HG03571 (cell line): ENCODE results near the gene CFAP210.
A peak's percentile ranks its signal among the peaks of the same experiment; 100 is the strongest.

Source experiments
- ATAC-seq: cut with Tn5 transposase; IDR thresholded peaks from one replicate; pipeline ENCODE4 v1.9.1; 2021; ENCODE audit not compliant: unreplicated experiment

CFAP210 gene

GRCh38 chr2:169694113-169694893 is at the start of gene CFAP210, which contains the start of gene PHOSPHO2:
CFAP210 (minus strand) TSS chr2:169694405; CDS start chr2:169694327, 78 bp downstream.
PHOSPHO2 (plus strand) TSS chr2:169694469; CDS start chr2:169700972, 6,503 bp downstream.
- peak; percentile 99 for ATAC-seq

DNA sequence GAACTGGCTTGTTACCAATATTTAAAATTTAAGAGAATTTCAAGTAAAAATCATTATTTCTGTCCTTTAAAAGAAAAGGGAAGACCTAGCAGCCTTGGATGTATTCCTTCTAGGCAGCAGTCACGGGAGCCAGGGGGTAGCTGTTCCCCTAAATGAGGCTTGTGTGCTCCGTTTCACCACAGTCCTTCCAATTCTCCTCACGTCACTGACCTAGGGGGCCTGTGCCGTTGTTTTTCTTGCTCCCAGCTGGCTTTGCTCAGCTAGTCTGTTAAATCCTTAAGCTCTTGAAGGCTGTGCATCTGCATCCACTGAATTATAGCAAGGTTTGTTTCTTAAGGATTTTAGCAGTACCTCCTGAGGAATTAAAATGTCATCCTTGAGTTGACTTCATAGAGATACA is 49.3 kb upstream of the CFAP210 start:
- no peak for ATAC-seq

DNA sequence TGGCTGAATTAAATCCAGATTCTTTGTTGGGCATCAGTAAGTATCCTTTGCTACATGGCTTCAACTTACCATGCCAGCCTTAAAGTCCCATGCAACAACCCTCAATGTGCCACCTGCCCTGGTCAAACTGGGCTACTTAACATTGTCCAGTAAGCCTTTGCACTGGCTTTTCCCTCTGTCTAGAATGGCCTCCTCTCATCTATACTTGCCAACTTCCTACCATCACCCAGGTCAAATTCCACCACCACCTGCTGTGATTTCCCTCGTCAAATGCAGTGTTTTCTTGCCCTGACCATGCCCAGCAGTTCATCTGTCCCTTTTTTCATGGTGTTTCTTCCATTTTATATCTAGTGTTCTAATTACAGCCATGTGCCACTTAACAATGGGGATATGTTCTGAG is 45.1 kb upstream of the CFAP210 start:
- ATAC-seq: no peak

DNA sequence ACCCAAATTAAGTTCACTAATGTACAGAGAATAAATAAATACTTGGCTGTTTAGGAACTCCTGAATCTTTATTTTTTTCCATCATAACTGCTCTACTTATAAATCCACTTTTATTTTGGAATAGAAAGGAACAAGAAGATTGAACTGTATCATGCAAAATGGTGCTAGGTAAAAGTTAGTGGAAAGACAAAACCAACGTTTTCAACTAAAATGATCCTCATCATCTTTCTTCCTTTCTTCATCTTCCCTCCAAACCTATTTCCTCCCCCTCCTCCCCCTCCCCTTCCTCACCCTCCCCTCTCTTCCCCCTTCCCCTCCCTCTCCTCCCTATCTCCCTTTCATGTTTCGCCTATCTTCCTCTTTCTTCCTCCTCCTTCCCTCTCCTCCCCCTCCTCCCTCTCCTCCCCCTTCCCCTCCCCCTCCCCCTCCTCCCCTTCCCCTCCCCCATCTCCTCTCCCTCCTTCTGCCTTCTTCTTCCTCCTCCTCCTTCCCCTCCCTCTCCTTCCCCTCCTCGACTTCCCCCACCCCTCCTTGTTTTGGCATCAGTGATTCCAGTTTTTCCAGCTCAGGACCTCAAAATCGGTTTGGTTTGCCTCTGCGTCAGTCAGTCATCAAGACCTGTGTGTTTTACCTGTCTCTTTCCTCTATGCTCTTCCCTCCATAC is 44.5 kb upstream of the CFAP210 start:
- ATAC-seq: no peak

- no peak for ATAC-seq
Observed at GRCh38 chr2:169736902-169737301, 42.7 kb upstream of the CFAP210 start.

GRCh38 chr2:169735623-169736022 is 41.4 kb upstream of the CFAP210 start:
- no peak for ATAC-seq

DNA sequence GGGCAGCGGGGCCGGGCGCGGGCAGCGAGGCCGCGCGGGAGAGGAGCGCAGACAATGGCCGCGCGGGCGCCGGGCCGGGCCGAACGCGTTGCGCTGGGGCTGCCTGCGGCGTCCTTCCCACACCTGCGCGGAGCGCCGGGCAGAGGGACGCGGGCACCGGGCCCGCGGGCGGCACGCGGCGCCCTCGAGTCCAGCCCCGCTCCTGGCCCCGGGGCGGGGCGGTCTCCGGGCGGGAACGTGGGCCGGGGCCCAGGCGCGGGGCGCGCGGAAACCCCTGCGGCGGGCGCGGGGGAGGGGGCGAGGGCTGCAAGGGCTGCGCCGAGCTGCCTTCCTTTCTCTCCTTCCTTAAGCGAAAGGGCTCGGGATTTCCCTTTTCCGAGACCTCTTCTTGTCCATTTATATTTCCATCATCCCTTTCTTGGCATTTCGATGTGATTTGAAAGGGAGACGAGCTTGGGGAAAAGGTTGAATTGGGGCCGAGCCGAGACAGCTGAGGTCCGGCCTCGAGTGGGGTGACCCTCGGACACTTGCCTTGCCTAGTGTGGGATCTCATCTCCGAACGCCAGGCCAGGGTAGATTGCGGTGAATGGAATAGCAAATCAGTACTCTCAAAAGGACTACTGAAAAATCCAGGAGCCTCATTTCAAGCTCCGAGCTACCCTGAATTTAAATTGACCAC is 40.1 kb upstream of the CFAP210 start:
- ATAC-seq: peak; percentile 38

- ATAC-seq: no peak
Observed at GRCh38 chr2:169732583-169733358, 38.6 kb upstream of the CFAP210 start.

GRCh38 chr2:169732075-169732474 is 37.9 kb upstream of the CFAP210 start:
- no peak for ATAC-seq

- ATAC-seq: no peak
Observed at GRCh38 chr2:169729274-169729605, 35.0 kb upstream of the CFAP210 start.

- ATAC-seq: no peak
Observed at GRCh38 chr2:169727065-169727464, 32.9 kb upstream of the CFAP210 start.

DNA sequence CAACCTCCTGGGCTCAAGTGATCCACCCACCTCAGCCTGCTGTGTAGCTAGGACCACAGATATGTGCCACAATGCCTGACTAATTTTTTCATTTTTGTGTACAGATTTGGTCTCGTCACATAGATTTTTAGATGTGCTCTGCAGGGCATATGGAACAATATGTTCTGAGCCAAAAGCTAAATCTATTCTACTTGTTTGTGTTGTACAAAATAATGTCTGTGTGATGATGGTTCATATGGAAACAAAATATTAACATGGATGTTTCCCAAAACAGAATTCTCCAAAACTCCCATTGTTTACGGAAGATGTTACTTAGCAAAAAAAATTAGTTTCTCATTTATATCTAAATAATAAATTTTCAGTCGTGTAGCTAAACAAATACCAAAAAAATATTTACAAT is 26.8 kb upstream of the CFAP210 start:
- no peak for ATAC-seq

- no peak for ATAC-seq
Observed at GRCh38 chr2:169718930-169719504, 24.8 kb upstream of the CFAP210 start.

DNA sequence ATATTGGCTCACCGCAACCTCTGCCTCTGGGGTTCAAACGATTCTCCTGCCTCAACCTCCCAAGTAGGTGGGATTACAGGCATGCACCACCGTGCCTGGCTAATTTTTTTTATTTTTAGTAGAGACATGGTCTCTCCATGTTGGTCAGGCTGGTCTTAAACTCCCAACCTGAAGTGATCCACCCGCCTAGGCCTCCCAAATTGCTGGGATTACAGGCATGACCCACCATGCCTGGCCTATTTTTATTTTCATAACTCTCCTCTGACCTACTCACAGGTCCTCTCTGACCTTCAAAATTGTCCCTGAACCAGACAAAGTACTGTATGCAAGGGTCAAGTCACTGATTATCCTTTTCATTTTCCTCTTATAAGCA is 23.5 kb upstream of the CFAP210 start:
- no peak for ATAC-seq

DNA sequence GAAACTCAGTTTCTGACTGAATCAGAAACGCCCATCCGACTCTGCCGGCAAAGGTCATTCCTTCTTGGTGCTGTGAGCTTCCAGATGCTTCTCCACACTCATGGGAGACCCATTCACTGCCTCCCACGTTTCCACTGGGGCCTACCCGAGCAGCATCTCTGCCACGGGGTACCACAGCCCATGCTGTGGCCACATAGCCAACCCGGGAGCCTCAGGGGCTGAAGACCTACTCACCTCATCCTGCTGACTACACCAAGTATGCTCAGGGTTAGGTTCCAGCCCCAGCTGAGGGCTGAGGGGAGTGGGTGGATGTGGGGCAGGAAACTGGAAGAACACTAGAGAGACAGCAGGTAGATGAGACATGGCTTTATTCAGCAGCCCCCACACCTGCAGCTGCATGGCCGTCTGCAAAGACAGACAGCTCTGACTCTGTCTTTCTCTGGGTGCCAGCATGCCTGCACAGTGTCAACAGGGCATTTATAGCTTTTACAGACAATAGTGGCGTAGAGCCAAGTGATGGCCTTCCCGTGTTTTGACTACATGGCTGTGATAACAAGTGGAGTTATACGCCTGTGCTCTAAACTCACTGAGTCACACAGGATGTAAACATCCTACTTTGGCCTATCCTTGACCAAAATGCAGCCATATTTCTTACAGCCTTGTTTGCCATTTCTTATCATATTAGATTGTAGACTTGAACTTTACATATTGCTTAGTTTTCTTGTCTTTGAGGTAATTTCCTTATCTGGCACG is 22.9 kb upstream of the CFAP210 start:
- no peak for ATAC-seq

DNA sequence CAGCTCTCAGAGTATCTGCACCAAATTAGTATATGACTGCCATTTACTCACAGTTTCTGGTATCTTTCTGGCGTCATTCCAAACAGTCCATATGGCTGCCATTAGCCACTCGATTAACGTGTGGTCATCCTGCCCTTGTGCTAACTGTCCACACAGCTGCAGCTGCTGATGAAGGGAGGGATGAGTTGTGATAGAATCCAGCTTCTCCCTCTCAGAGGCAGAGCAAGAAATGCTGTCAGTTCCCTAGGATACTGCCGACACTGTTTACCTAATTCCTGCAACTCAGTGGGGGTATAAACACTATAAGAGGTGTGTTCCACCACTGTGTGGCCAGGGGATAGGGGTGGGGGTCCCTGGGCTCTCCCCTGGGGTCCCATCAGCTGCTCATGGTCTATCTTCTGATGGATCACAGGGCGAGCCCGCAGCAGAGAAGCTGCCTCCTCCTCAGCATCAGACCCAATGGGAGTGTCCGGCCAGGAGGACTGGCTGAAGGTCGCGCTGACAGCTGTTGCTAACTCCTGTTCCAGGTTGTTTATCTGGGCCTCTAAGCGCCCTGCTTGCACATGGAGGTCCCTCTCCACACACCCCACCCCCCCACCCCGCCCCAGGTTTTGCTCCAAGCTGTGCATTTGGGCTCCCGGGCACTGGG is 22.2 kb upstream of the CFAP210 start:
- no peak for ATAC-seq

GRCh38 chr2:169715379-169716237 is 21.4 kb upstream of the CFAP210 start:
- no peak for ATAC-seq

DNA sequence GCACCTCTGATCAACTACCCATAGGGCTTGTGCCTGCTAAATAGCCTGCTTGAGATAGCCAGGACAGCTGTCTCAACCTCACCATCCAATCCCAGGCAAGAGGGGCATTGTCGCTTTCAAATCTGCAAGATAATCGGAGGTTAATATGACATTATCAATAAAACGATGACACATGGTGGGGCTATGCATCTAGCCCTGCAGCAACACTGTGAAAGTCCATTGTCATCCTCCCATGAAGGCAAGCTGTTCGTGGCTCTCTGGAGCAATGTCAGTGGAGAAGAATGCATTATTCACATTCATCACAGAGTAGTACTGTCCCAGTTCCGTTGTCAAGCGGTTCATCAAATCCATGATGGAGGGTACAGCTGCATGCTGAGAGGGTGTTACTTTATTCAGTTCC is 20.5 kb upstream of the CFAP210 start:
- no peak for ATAC-seq

GRCh38 chr2:169713331-169713730 is 19.1 kb upstream of the CFAP210 start:
- ATAC-seq: no peak
